Liver (tissue), 9 donors: ENCODE measurements around the gene TPGS1. TPM values are rescaled to one million over a fixed set of nuclear protein-coding genes. Genes with fewer than 3 reads are reported as not detected.

Experiments used
- DNase-seq: peaks from one replicate; pipeline ENCODE4 v3.0.0-alpha.2; 2017; ENCODE audit warnings: low spot score
- H3K27ac ChIP-seq, 2 donors: one replicate each; pipeline ENCODE4 v1.7.0; 2013; ENCODE audit warnings: inconsistent platforms in 2 of 2, low read length in 2 of 2, control low read depth in 1 of 2, low read depth in 1 of 2, mild to moderate bottlenecking in 1 of 2
- H3K27me3 ChIP-seq, 4 donors: one replicate each; pipeline versions ENCODE4 v1.6.1 to v1.7.0; 2013; ENCODE audit warnings: low read length in 3 of 4, inconsistent platforms in 1 of 4, mild to moderate bottlenecking in 1 of 4, moderate library complexity in 1 of 4; ENCODE audit not compliant: control insufficient read depth in 4 of 4, insufficient read depth in 4 of 4
- H3K36me3 ChIP-seq, 4 donors: one replicate each; pipeline versions ENCODE4 v1.6.1 to v1.7.0; 2013; ENCODE audit warnings: low read length in 3 of 4, mild to moderate bottlenecking in 3 of 4, low read depth in 1 of 4, moderate library complexity in 1 of 4; ENCODE audit not compliant: control insufficient read depth in 4 of 4, insufficient read depth in 3 of 4
- H3K4me1 ChIP-seq, 4 donors: one replicate each; pipeline versions ENCODE4 v1.6.1 to v1.7.0; 2013; ENCODE audit warnings: low read length in 3 of 4, mild to moderate bottlenecking in 3 of 4, moderate library complexity in 1 of 4; ENCODE audit not compliant: control insufficient read depth in 4 of 4, insufficient read depth in 4 of 4
- H3K4me3 ChIP-seq, 3 donors: one replicate each; pipeline versions ENCODE4 v1.6.1 to v1.7.0; 2013; ENCODE audit warnings: low read length in 3 of 3, control low read depth in 1 of 3, low read depth in 1 of 3, mild to moderate bottlenecking in 1 of 3
- H3K9ac ChIP-seq, 2 donors: one replicate each; pipeline ENCODE4 v1.7.0; 2013; ENCODE audit warnings: low read length in 2 of 2, mild to moderate bottlenecking in 2 of 2, moderate library complexity in 2 of 2, control low read depth in 1 of 2, low read depth in 1 of 2
- H3K9me3 ChIP-seq, 4 donors: one replicate each; pipeline versions ENCODE4 v1.6.1 to v1.7.0; 2013; ENCODE audit warnings: low read length in 3 of 4; ENCODE audit not compliant: control insufficient read depth in 4 of 4
- CTCF ChIP-seq: fragments of 150-350 bp; IDR thresholded peaks from 2 replicates; pipeline ENCODE4 v1.5.1; 2017; ENCODE audit warnings: improper control_type of control experiment, low read depth, low read length; ENCODE audit not compliant: missing input control
- EGR1 ChIP-seq, 2 donors: IDR thresholded peaks; 2 replicates each; pipeline ENCODE4 v1.6.1; 2016 to 2018; ENCODE audit warnings: antibody characterized with exemption in 2 of 2, low read depth in 2 of 2
- FOXA1 ChIP-seq: IDR thresholded peaks from 2 replicates; pipeline ENCODE4 v1.6.1; 2016; ENCODE audit warnings: antibody characterized with exemption
- FOXA2 ChIP-seq: IDR thresholded peaks from 2 replicates; pipeline ENCODE4 v1.6.1; 2016; ENCODE audit warnings: antibody characterized with exemption
- GABPA ChIP-seq, 2 donors: IDR thresholded peaks in 1 of 2; conservative IDR thresholded peaks in 1 of 2; 2 replicates each; pipeline ENCODE4 v1.6.1; 2016; ENCODE audit warnings: antibody characterized with exemption in 2 of 2, mild to moderate bottlenecking in 1 of 2, moderate library complexity in 1 of 2
- HNF4A ChIP-seq, 2 donors: conservative IDR thresholded peaks; 2 replicates each; pipeline ENCODE4 v1.6.1; 2016; ENCODE audit warnings: antibody characterized with exemption in 2 of 2, mild to moderate bottlenecking in 2 of 2
- HNF4G ChIP-seq: IDR thresholded peaks from 2 replicates; pipeline ENCODE4 v1.6.1; 2016; ENCODE audit warnings: antibody characterized with exemption
- JUND ChIP-seq, 2 donors: IDR thresholded peaks; 2 replicates each; pipeline ENCODE4 v1.6.1; 2016; ENCODE audit warnings: antibody characterized with exemption in 2 of 2
- NR2F2 ChIP-seq: IDR thresholded peaks from 2 replicates; pipeline ENCODE4 v1.6.1; 2016; ENCODE audit warnings: antibody characterized with exemption
- RAD21 ChIP-seq, 2 donors: IDR thresholded peaks; 2 replicates each; pipeline ENCODE4 v1.6.1; 2016; ENCODE audit warnings: antibody characterized with exemption in 2 of 2, mild to moderate bottlenecking in 2 of 2
- REST ChIP-seq: IDR thresholded peaks from 2 replicates; pipeline ENCODE4 v1.6.1; 2016; ENCODE audit warnings: antibody characterized with exemption, mild to moderate bottlenecking
- RXRA ChIP-seq, 2 donors: IDR thresholded peaks; 2 replicates each; pipeline ENCODE4 v1.6.1; 2017 to 2018; ENCODE audit warnings: antibody characterized with exemption in 2 of 2, mild to moderate bottlenecking in 1 of 2
- SP1 ChIP-seq: IDR thresholded peaks from 2 replicates; pipeline ENCODE4 v1.6.1; 2018; ENCODE audit warnings: antibody characterized with exemption, mild to moderate bottlenecking
- TAF1 ChIP-seq: conservative IDR thresholded peaks from 2 replicates; pipeline ENCODE4 v1.6.1; 2016; ENCODE audit warnings: antibody characterized with exemption, mild to moderate bottlenecking
- YY1 ChIP-seq: IDR thresholded peaks from 2 replicates; pipeline ENCODE4 v1.6.1; 2016; ENCODE audit warnings: antibody characterized with exemption, mild to moderate bottlenecking
- WGBS: extraction: QIAGEN DNeasy Blood & Tissue Kit; methylation state at CpG from one replicate; pipeline ENCODE4 v1.1.7; 2013; 5-methylcytosine and 5-hydroxymethylcytosine counted together
- polyA plus RNA-seq, 2 donors: library from polyadenylated mRNA; stranded (reverse) in 1 of 2; unstranded in 1 of 2; fragments of 200-250 nt in 1 of 2; fragments of >200 nt in 1 of 2; fragmentation: Nextera tagmentation in 1 of 2; extraction: Ambion mirVana in 1 of 2; gene quantifications; one replicate each; pipeline versions ENCODE4 v1.2.1 to v1.2.3, GENCODE V29; 2013 to 2015
- total RNA-seq, 2 donors: library from RNA; depleted of rRNA; stranded (reverse); fragments of >200 nt; gene quantifications; one replicate each; pipeline ENCODE4 v1.2.3, GENCODE V29; 2014
- TF ChIP-seq, protein P1 (sequence below): IDR thresholded peaks from 2 replicates; pipeline ENCODE4 v1.6.1; 2016; ENCODE audit warnings: antibody characterized with exemption
- TF ChIP-seq, protein P2 (sequence below): IDR thresholded peaks from 2 replicates; pipeline ENCODE4 v1.6.1; 2016; ENCODE audit warnings: antibody characterized with exemption
- TF ChIP-seq, protein P3 (sequence below): IDR thresholded peaks from 2 replicates; pipeline ENCODE4 v1.6.1; 2016; ENCODE audit warnings: antibody characterized with exemption
- donor health status: healthy.
- donor health status: healthy.
- donor health status: healthy.
- donor health status: healthy.
- donor health status: healthy.

Gene TPGS1
- total and polyA plus RNA-seq, 4 donors = 1.7 to 15.5 (median 14.7) TPM

DNA sequence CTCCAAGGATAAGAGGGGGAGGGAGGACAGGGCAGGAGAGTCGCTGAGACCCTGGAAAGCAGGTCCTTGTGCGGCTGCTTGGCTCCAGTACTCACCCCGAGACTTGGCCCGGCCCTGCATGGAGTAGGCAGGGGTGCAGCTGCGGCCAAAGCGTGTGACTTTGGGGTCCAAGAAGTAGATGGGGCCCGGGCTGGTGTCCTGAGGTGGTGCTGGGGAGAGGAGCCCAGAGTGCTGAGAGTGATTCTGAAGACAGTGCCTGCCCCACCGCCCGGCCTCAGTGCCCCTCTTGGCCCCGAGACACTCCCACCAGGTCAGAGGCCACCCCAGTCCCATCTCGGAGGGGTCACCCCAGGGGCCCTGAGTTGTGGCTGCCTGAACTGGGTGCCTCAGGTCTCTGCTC lies 39.7 kb upstream of the TPGS1 start:
- H3K27me3 ChIP-seq = no peaks in the 10 kb centered on the region
- no peak for DNase-seq
- TF ChIP-seq FOXA1 (no peak), HNF4A (conservative IDR thresholded peaks at IDR 0.05) (no peak), NR2F2 (no peak), JUND (IDR thresholded peaks at IDR 0.05) (no peak), TAF1 (no peak), SP1 (no peak), GABPA (IDR thresholded peaks at IDR 0.05 in 1 of 2, conservative IDR thresholded peaks at IDR 0.05 in 1 of 2) (no peak), FOXA2 (no peak), REST (no peak), HNF4G (no peak), RAD21 (IDR thresholded peaks at IDR 0.05) (no peak), CTCF (no peak), EGR1 (IDR thresholded peaks at IDR 0.05; ENCODE audit: low read depth in 2 of 2) (no peak), RXRA (IDR thresholded peaks at IDR 0.05) (no peak), YY1 (no peak)
- TF ChIP-seq, protein P1, sequence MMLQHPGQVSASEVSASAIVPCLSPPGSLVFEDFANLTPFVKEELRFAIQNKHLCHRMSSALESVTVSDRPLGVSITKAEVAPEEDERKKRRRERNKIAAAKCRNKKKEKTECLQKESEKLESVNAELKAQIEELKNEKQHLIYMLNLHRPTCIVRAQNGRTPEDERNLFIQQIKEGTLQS = no peak
- TF ChIP-seq, protein P2, sequence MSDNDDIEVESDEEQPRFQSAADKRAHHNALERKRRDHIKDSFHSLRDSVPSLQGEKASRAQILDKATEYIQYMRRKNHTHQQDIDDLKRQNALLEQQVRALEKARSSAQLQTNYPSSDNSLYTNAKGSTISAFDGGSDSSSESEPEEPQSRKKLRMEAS = no peak
- TF ChIP-seq, protein P3, sequence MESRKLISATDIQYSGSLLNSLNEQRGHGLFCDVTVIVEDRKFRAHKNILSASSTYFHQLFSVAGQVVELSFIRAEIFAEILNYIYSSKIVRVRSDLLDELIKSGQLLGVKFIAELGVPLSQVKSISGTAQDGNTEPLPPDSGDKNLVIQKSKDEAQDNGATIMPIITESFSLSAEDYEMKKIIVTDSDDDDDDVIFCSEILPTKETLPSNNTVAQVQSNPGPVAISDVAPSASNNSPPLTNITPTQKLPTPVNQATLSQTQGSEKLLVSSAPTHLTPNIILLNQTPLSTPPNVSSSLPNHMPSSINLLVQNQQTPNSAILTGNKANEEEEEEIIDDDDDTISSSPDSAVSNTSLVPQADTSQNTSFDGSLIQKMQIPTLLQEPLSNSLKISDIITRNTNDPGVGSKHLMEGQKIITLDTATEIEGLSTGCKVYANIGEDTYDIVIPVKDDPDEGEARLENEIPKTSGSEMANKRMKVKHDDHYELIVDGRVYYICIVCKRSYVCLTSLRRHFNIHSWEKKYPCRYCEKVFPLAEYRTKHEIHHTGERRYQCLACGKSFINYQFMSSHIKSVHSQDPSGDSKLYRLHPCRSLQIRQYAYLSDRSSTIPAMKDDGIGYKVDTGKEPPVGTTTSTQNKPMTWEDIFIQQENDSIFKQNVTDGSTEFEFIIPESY = no peak
- no peaks in the 10 kb centered on the region for H3K4me1 ChIP-seq
- WGBS = 84% methylated on average over 11 of the region's 11 CpGs
- no peak overlapping the region for H3K9ac ChIP-seq
- H3K4me3 ChIP-seq = no peak overlapping the region
- H3K27ac ChIP-seq = no peak overlapping the region
- no peaks in the 10 kb centered on the region for H3K9me3 ChIP-seq
- H3K36me3 ChIP-seq = no peaks in the 10 kb centered on the region
